HepG2 (cell line): ENCODE measurements around the gene HS3ST3B1. TPM values are rescaled to one million over a fixed set of nuclear protein-coding genes. Genes with fewer than 3 reads are reported as not detected.

Experiments used
- BCL3 ChIP-seq: sonication (generic); formaldehyde crosslinking; IDR thresholded peaks from 2 replicates; pipeline ENCODE4 v1.5.1; 2020; ENCODE audit warnings: mild to moderate bottlenecking, missing genetic modification reagents, moderate library complexity
- CEBPG ChIP-seq: IDR thresholded peaks from 2 replicates; pipeline ENCODE4 v1.6.1; 2016
- CERS6 ChIP-seq: sonication (generic); formaldehyde crosslinking; IDR thresholded peaks from 2 replicates; pipeline ENCODE4 v1.5.0; 2020; ENCODE audit warnings: missing genetic modification reagents
- DRAP1 ChIP-seq: IDR thresholded peaks from 2 replicates; pipeline ENCODE4 v1.6.1; 2016; ENCODE audit warnings: missing genetic modification reagents, missing compliant biosample characterization
- GATAD1 ChIP-seq: IDR thresholded peaks from 2 replicates; pipeline ENCODE4 v1.6.1; 2016; ENCODE audit warnings: missing genetic modification reagents, missing compliant biosample characterization
- HOMEZ ChIP-seq: IDR thresholded peaks from 2 replicates; pipeline ENCODE4 v1.6.1; 2016; ENCODE audit warnings: low read depth
- PHF5A ChIP-seq: IDR thresholded peaks from one replicate; pipeline ENCODE4 v1.6.1; 2018; ENCODE audit warnings: low read depth, missing genetic modification reagents; ENCODE audit not compliant: unreplicated experiment
- SALL2 ChIP-seq: sonication (generic); formaldehyde crosslinking; IDR thresholded peaks from 2 replicates; pipeline ENCODE4 v1.8.1; 2023; ENCODE audit warnings: mild to moderate bottlenecking, missing genetic modification reagents, inconsistent platforms
- SKIL ChIP-seq: sonication (generic); formaldehyde crosslinking; IDR thresholded peaks from 2 replicates; pipeline ENCODE4 v1.8.0; 2022; ENCODE audit warnings: missing genetic modification reagents, mild to moderate bottlenecking, moderate library complexity, borderline replicate concordance
- SMARCC2 ChIP-seq: fragments of 450-650 bp; IDR thresholded peaks from 2 replicates; pipeline ENCODE4 v1.6.1; 2017; ENCODE audit warnings: antibody characterized with exemption, mild to moderate bottlenecking
- ZBTB1 ChIP-seq: sonication (generic); formaldehyde crosslinking; IDR thresholded peaks from 2 replicates; pipeline ENCODE4 v1.4.0; 2020; ENCODE audit warnings: missing genetic modification reagents, borderline replicate concordance
- ZBTB25 ChIP-seq: IDR thresholded peaks from 2 replicates; pipeline ENCODE4 v1.6.1; 2018; ENCODE audit warnings: missing genetic modification reagents
- ZFP36 ChIP-seq: fragments of 150-350 bp; IDR thresholded peaks from 2 replicates; pipeline ENCODE4 v1.6.1; 2018; ENCODE audit warnings: borderline replicate concordance, low read length, low read depth; ENCODE audit not compliant: partially characterized antibody
- ZNF3 ChIP-seq: IDR thresholded peaks from 2 replicates; pipeline ENCODE4 v1.7.0; 2017; ENCODE audit warnings: inconsistent platforms
- ZNF383 ChIP-seq: sonication (generic); formaldehyde crosslinking; IDR thresholded peaks from 2 replicates; pipeline ENCODE4 v1.4.0; 2020; ENCODE audit warnings: missing genetic modification reagents, mild to moderate bottlenecking, borderline replicate concordance
- ZNF510 ChIP-seq: sonication (generic); formaldehyde crosslinking; IDR thresholded peaks from 2 replicates; pipeline ENCODE4 v1.4.0; 2020; ENCODE audit warnings: low read depth, mild to moderate bottlenecking, missing genetic modification reagents
- ZNF614 ChIP-seq: IDR thresholded peaks from 2 replicates; pipeline ENCODE4 v1.6.1; 2018; ENCODE audit warnings: missing biosample characterization, missing genetic modification reagents, inconsistent platforms, borderline replicate concordance
- ZNF670 ChIP-seq: sonication (generic); formaldehyde crosslinking; IDR thresholded peaks from 2 replicates; pipeline ENCODE4 v1.8.0; 2022; ENCODE audit warnings: mild to moderate bottlenecking, missing genetic modification reagents, borderline replicate concordance
- ZNF674 ChIP-seq: sonication (generic); formaldehyde crosslinking; IDR thresholded peaks from 2 replicates; pipeline ENCODE4 v1.5.0; 2020; ENCODE audit warnings: low read depth, mild to moderate bottlenecking, missing genetic modification reagents
- ZNF703 ChIP-seq: sonication (generic); formaldehyde crosslinking; IDR thresholded peaks from 2 replicates; pipeline ENCODE4 v1.5.1; 2020; ENCODE audit warnings: missing genetic modification reagents, mild to moderate bottlenecking, moderate library complexity, borderline replicate concordance
- ZNF724P ChIP-seq: sonication (generic); formaldehyde crosslinking; IDR thresholded peaks from 2 replicates; pipeline ENCODE4 v1.8.0; 2022; ENCODE audit warnings: missing genetic modification reagents, borderline replicate concordance
- ZSCAN21 ChIP-seq: sonication (generic); formaldehyde crosslinking; IDR thresholded peaks from 2 replicates; pipeline ENCODE4 v1.8.0; 2022; ENCODE audit warnings: mild to moderate bottlenecking, missing genetic modification reagents, moderate library complexity, borderline replicate concordance
- ZSCAN9 ChIP-seq: IDR thresholded peaks from 2 replicates; pipeline ENCODE4 v1.6.1; 2016; ENCODE audit warnings: borderline replicate concordance
- polyA plus RNA-seq, 8 experiments: library from polyadenylated mRNA; depleted of rRNA in 3 of 8; stranded (reverse) in 7 of 8; unstranded in 1 of 8; fragments of >200 nt; fragmentation: Illumina TruSeq in 4 of 8; extraction: Trizol in 4 of 8; gene quantifications; 2 replicates each; pipeline versions ENCODE4 v1.2.1 to v1.2.3, GENCODE V29; 2011 to 2016; ENCODE audit warnings: low read depth in 4 of 8, missing spikeins in 1 of 8, mixed read lengths in 1 of 8; ENCODE audit not compliant: insufficient read depth in 1 of 8
- total RNA-seq, 5 experiments: library from RNA; depleted of rRNA; stranded (reverse); fragments of >200 nt; fragmentation: Illumina TruSeq; extraction: Trizol; gene quantifications; 2 replicates each; pipeline ENCODE4 v1.2.3, GENCODE V29; 2016; ENCODE audit warnings: low read depth in 1 of 5

HS3ST3B1 gene
- total and polyA plus RNA-seq, 2 of the 13 experiments (the other 11 are each of a cell fraction or from before 2014, with no cell fraction given) = 15.7 to 39.5 TPM

GRCh38 chr17:14300575-14301278, at the start of gene HS3ST3B1 (continued):
- TF ChIP-seq SALL2 (CRISPR knock-in tag) = peak; percentile 49; the same call in 1 of the 2 replicates
- no peak for TF ChIP-seq ZNF510 (CRISPR knock-in tag)
- no peak for TF ChIP-seq ZBTB1
- peak; percentile 86 for TF ChIP-seq ZSCAN9 (CRISPR knock-in tag)
- TF ChIP-seq CERS6 (CRISPR knock-in tag) = no peak
- peak; percentile 18; the same call in 1 of the 2 replicates for TF ChIP-seq CEBPG (CRISPR knock-in tag)
- peak; percentile 59; the same call in 1 of the 2 replicates for TF ChIP-seq ZBTB25 (CRISPR knock-in tag)
- no peak for TF ChIP-seq ZNF724P
- TF ChIP-seq ZNF383 (CRISPR knock-in tag) = no peak
- TF ChIP-seq ZNF3 (CRISPR knock-in tag) = no peak
- TF ChIP-seq DRAP1 = peak; percentile 90
- peak; percentile 63 for TF ChIP-seq GATAD1
- TF ChIP-seq ZSCAN21 (CRISPR knock-in tag) = peak; percentile 63
- peak; percentile 37; the same call in 1 of the 2 replicates for TF ChIP-seq ZNF703 (CRISPR knock-in tag)
- TF ChIP-seq HOMEZ (CRISPR knock-in tag) = no peak; the same call in 1 of the 2 replicates
- TF ChIP-seq ZNF670 (CRISPR knock-in tag) = no peak
- TF ChIP-seq SKIL (CRISPR knock-in tag) = no peak
- TF ChIP-seq PHF5A (CRISPR knock-in tag) = no peak
- no peak for TF ChIP-seq ZNF674
- TF ChIP-seq ZNF614 (CRISPR knock-in tag) = no peak
- no peak for TF ChIP-seq SMARCC2
- TF ChIP-seq ZFP36 = no peak
- TF ChIP-seq BCL3 (CRISPR knock-in tag) = 0 out of 2 replicates have a peak, but pooled peaks have one; percentile 27
